Measurements from ENCODE around the gene PAK4. TPM values are rescaled to one million over a fixed set of nuclear protein-coding genes. Genes with fewer than 3 reads are reported as not detected.

PAK4 gene
- total and polyA plus RNA-seq, 8 donors = 4.2 to 80.4 (median 24.4) TPM

GRCh38 chr19:39178296-39179006, 52.9 kb downstream of the PAK4 start:
- Histone ChIP-seq H3K9me3 (peaks cover 0 to 4% (median 0%) of the 10 kb centered on the region in 4 donors), H3K4me3 (no peak overlapping the region), H3K27ac (no peak overlapping the region), H3K4me1 (no peaks in the 10 kb centered on the region), H3K27me3 (no peaks in the 10 kb centered on the region), H3K36me3 (peaks cover 41 to 78% (median 77%) of the 10 kb centered on the region in 4 donors)
- intact Hi-C loops (cut with DNase I; ENCODE audit: low total_unique reads) = no loop called here
- 89 to 94% (median 93%) methylated on average over 27 to 30 of the region's 30 CpGs for whole genome bisulfite sequencing, 5 donors
- no peak for DNase-seq
- TF ChIP-seq POLR2AphosphoS5 (IDR thresholded peaks at IDR 0.05) (no peak), CTCF (IDR thresholded peaks at IDR 0.05) (no peak), POLR2A (IDR thresholded peaks at IDR 0.05) (no peak), EP300 (IDR thresholded peaks at IDR 0.05) (no peak)

GRCh38 chr19:39179754-39180153, 54.2 kb downstream of the PAK4 start:
- Histone ChIP-seq H3K4me1 (no peaks in the 10 kb centered on the region), H3K27ac (no peak overlapping the region), H3K4me3 (no peak overlapping the region), H3K9me3 (peaks cover 0 to 6% (median 0%) of the 10 kb centered on the region in 4 donors), H3K27me3 (no peaks in the 10 kb centered on the region), H3K36me3 (peaks cover 35 to 65% (median 64%) of the 10 kb centered on the region in 4 donors)
- intact Hi-C loops (cut with DNase I; ENCODE audit: low total_unique reads) = no loop called here
- 86 to 95% (median 91%) methylated on average over 9 to 10 of the region's 10 CpGs for WGBS, 5 donors
- TF ChIP-seq CTCF (IDR thresholded peaks at IDR 0.05) = no peak
- no peak for TF ChIP-seq EP300 (IDR thresholded peaks at IDR 0.05)
- TF ChIP-seq POLR2A (IDR thresholded peaks at IDR 0.05) = no peak
- no peak for TF ChIP-seq POLR2AphosphoS5 (IDR thresholded peaks at IDR 0.05)
- no peak for DNase-seq

- Histone ChIP-seq H3K9me3 (peaks cover 0 to 6% (median 0%) of the 10 kb centered on the region in 4 donors), H3K36me3 (peaks cover 27 to 55% (median 54%) of the 10 kb centered on the region in 4 donors), H3K27me3 (no peaks in the 10 kb centered on the region), H3K27ac (no peak overlapping the region), H3K4me3 (no peak overlapping the region), H3K4me1 (no peaks in the 10 kb centered on the region)
- no peak for DNase-seq
- no peak for TF ChIP-seq EP300 (IDR thresholded peaks at IDR 0.05)
- TF ChIP-seq POLR2AphosphoS5 (IDR thresholded peaks at IDR 0.05) = no peak
- no peak for TF ChIP-seq CTCF (IDR thresholded peaks at IDR 0.05)
- intact Hi-C loops (cut with DNase I; ENCODE audit: low total_unique reads) = no loop called here
- 57 to 91% (median 68%) methylated on average over 9 of the region's 9 CpGs for WGBS, 5 donors
Measured at GRCh38 chr19:39180749-39181148, 55.2 kb downstream of the PAK4 start.

- WGBS, 5 donors = 71 to 76% (median 74%) methylated on average over 20 to 21 of the region's 21 CpGs
- intact Hi-C loops (cut with DNase I; ENCODE audit: low total_unique reads) = no loop called here
- Histone ChIP-seq H3K4me1 (no peaks in the 10 kb centered on the region), H3K27me3 (no peaks in the 10 kb centered on the region), H3K27ac (no peak overlapping the region), H3K4me3 (no peak overlapping the region), H3K36me3 (peaks cover 19 to 46% (median 45%) of the 10 kb centered on the region in 4 donors), H3K9me3 (peaks cover 0 to 6% (median 0%) of the 10 kb centered on the region in 4 donors)
- no peak for TF ChIP-seq POLR2AphosphoS5 (IDR thresholded peaks at IDR 0.05)
- TF ChIP-seq CTCF (IDR thresholded peaks at IDR 0.05) = no peak
- no peak for TF ChIP-seq EP300 (IDR thresholded peaks at IDR 0.05)
- TF ChIP-seq POLR2A (IDR thresholded peaks at IDR 0.05) = no peak
- DNase-seq = no peak
Measured at GRCh38 chr19:39181500-39182173, 56.1 kb downstream of the PAK4 start.
